Mesothelial cell of epicardium (in vitro differentiated cells): Measurements from ENCODE around the gene MFN2. TPM values are rescaled to one million over a fixed set of nuclear protein-coding genes. Genes with fewer than 3 reads are reported as not detected.
"Not testable (repeated sequence)": the region's sequence is repeated elsewhere in the genome, so short reads cannot be mapped to it uniquely, and the experiment has no call there.

Experiments
- DNase-seq, 2 experiments: peaks; one replicate each; pipeline ENCODE4 v3.0.0; 2021; ENCODE audit warnings: low spot score in 2 of 2; ENCODE audit not compliant: unreplicated experiment in 2 of 2
- H3K27ac Mint-ChIP-seq: 2 replicates; pipeline ENCODE4 v1.8.0; 2021; ENCODE audit warnings: mixed read lengths
- H3K27me3 Mint-ChIP-seq: 2 replicates; pipeline ENCODE4 v1.8.0; 2021; ENCODE audit warnings: low read depth, mixed read lengths
- H3K36me3 Mint-ChIP-seq: 2 replicates; pipeline ENCODE4 v1.8.0; 2021; ENCODE audit warnings: mixed read lengths
- H3K4me1 Mint-ChIP-seq: 2 replicates; pipeline ENCODE4 v1.8.0; 2021; ENCODE audit warnings: mixed read lengths
- H3K4me3 Mint-ChIP-seq: 2 replicates; pipeline ENCODE4 v1.8.0; 2021; ENCODE audit warnings: mild to moderate bottlenecking, moderate library complexity, mixed read lengths
- H3K9me3 Mint-ChIP-seq: 2 replicates; pipeline ENCODE4 v1.8.0; 2021; ENCODE audit warnings: mixed read lengths
- CTCF ChIP-seq: fragments of 200-600 bp; sonication (generic); IDR thresholded peaks from one replicate; pipeline ENCODE4 v1.5.0; 2021; ENCODE audit warnings: antibody characterized with exemption; ENCODE audit not compliant: unreplicated experiment
- total RNA-seq: library from RNA; stranded (reverse); gene quantifications from 3 replicates; pipeline ENCODE4 v1.2.1, GENCODE V29; 2021

The MFN2 gene
- total RNA-seq, 1 donor from 2014 or later: 53.7 TPM

GRCh38 chr1:12037486-12038355, 57.5 kb downstream of the MFN2 start:
- Mint-ChIP-seq H3K4me1 (peaks cover 16% of the 10 kb centered on the region), H3K27me3 (no peaks in the 10 kb centered on the region), H3K4me3 (no peak overlapping the region), H3K9me3 (no peaks in the 10 kb centered on the region), H3K36me3 (no peaks in the 10 kb centered on the region), H3K27ac (no peak overlapping the region)
- DNase-seq: no peak
- TF ChIP-seq CTCF: no peak

GRCh38 chr1:12038356-12039163, 58.3 kb downstream of the MFN2 start:
- Mint-ChIP-seq H3K36me3 (no peaks in the 10 kb centered on the region), H3K4me1 (peaks cover 16% of the 10 kb centered on the region), H3K4me3 (no peak overlapping the region), H3K27me3 (no peaks in the 10 kb centered on the region), H3K9me3 (no peaks in the 10 kb centered on the region), H3K27ac (no peak overlapping the region)
- no peak for TF ChIP-seq CTCF
- DNase-seq: no peak

- H3K9me3 Mint-ChIP-seq: no peaks in the 10 kb centered on the region
Measured at GRCh38 chr1:12039164-12039525, 58.9 kb downstream of the MFN2 start.

GRCh38 chr1:12039824-12040456, 59.7 kb downstream of the MFN2 start:
- H3K36me3 Mint-ChIP-seq, H3K27ac Mint-ChIP-seq, H3K27me3 Mint-ChIP-seq, H3K4me3 Mint-ChIP-seq, DNase-seq, H3K9me3 Mint-ChIP-seq: not testable (repeated sequence)
- peaks cover 16% of the 10 kb centered on the region for H3K4me1 Mint-ChIP-seq

More at GRCh38 chr1:12039164-12039525, 58.9 kb downstream of the MFN2 start:
- no peak for DNase-seq
- TF ChIP-seq CTCF: no peak
- no peaks in the 10 kb centered on the region for H3K27me3 Mint-ChIP-seq
- no peak overlapping the region for H3K27ac Mint-ChIP-seq
- no peak overlapping the region for H3K4me3 Mint-ChIP-seq
- H3K4me1 Mint-ChIP-seq: peaks cover 16% of the 10 kb centered on the region
- H3K36me3 Mint-ChIP-seq: no peaks in the 10 kb centered on the region

- no peak for DNase-seq
- Mint-ChIP-seq H3K4me1 (peaks cover 13% of the 10 kb centered on the region), H3K27ac (no peak overlapping the region), H3K9me3 (no peaks in the 10 kb centered on the region), H3K36me3 (no peaks in the 10 kb centered on the region), H3K4me3 (no peak overlapping the region), H3K27me3 (no peaks in the 10 kb centered on the region)
- TF ChIP-seq CTCF: no peak
Measured at GRCh38 chr1:12040457-12041051, 60.3 kb downstream of the MFN2 start.

GRCh38 chr1:12044187-12044877, 64.1 kb downstream of the MFN2 start:
- DNase-seq, H3K27ac Mint-ChIP-seq, H3K27me3 Mint-ChIP-seq, H3K4me3 Mint-ChIP-seq, H3K36me3 Mint-ChIP-seq, H3K4me1 Mint-ChIP-seq, H3K9me3 Mint-ChIP-seq: not testable (repeated sequence)
